Body of pancreas (tissue), 4 donors: ENCODE results near the gene DEFB127.

Experiments
- POLR2A ChIP-seq, 3 donors: fragments of 450-650 bp; IDR thresholded peaks; one replicate each; pipeline ENCODE4 v1.6.1; 2016; ENCODE audit warnings: antibody characterized with exemption in 3 of 3, mild to moderate bottlenecking in 2 of 3
- TF ChIP-seq, protein P1 (sequence below), 7 experiments: fragments of 450-650 bp in 4 of 7; fragments of 200-600 bp in 3 of 7; sonication (generic) in 3 of 7; IDR thresholded peaks; one replicate each; pipeline ENCODE4 v1.5.1; 2016 to 2019; ENCODE audit warnings: antibody characterized with exemption in 7 of 7

DNA sequence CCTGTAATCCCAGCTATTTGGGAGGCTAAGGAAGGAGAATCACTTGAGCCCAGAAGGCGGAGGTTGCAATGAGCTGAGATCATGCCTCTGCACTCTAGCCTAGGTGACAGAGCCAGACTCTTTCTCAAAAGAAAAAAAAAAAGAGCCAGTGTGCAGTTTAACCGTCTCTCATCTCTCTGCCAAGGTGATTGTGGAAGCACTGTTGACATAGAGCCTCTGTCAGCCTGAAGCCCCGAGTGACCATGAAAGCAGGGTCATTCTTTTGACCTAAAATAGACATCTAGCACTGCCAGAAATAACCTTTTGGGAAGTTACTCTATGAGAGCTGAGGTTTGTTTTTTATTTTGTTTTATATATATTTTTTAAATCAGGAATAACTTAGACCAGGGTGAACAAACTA lies 7.4 kb downstream of the DEFB127 start:
- TF ChIP-seq, protein P1, sequence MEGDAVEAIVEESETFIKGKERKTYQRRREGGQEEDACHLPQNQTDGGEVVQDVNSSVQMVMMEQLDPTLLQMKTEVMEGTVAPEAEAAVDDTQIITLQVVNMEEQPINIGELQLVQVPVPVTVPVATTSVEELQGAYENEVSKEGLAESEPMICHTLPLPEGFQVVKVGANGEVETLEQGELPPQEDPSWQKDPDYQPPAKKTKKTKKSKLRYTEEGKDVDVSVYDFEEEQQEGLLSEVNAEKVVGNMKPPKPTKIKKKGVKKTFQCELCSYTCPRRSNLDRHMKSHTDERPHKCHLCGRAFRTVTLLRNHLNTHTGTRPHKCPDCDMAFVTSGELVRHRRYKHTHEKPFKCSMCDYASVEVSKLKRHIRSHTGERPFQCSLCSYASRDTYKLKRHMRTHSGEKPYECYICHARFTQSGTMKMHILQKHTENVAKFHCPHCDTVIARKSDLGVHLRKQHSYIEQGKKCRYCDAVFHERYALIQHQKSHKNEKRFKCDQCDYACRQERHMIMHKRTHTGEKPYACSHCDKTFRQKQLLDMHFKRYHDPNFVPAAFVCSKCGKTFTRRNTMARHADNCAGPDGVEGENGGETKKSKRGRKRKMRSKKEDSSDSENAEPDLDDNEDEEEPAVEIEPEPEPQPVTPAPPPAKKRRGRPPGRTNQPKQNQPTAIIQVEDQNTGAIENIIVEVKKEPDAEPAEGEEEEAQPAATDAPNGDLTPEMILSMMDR (IDR thresholded peaks at IDR 0.05): no peak
- no peak for TF ChIP-seq POLR2A (IDR thresholded peaks at IDR 0.05)
